Fibroblast of villous mesenchyme (primary cell): ENCODE results near the gene IRF2. TPM values are rescaled to one million over a fixed set of nuclear protein-coding genes. Genes with fewer than 3 reads are reported as not detected.

Experiments
- DNase-seq: peaks from one replicate; pipeline ENCODE4 v3.0.0-alpha.2; 2010; ENCODE audit warnings: low read depth
- H3K4me3 ChIP-seq: 2 replicates; pipeline ENCODE4 v1.5.1; 2011; ENCODE audit warnings: low read depth, mild to moderate bottlenecking, low read length
- total RNA-seq: library from RNA; depleted of rRNA; stranded (reverse); fragments of >200 nt; gene quantifications from 2 replicates; pipeline ENCODE4 v1.2.3, GENCODE V29; 2012
- TF ChIP-seq, protein P1 (sequence below): IDR thresholded peaks from 2 replicates; pipeline ENCODE4 v1.5.1; 2012; ENCODE audit warnings: low read depth, mild to moderate bottlenecking, low read length; ENCODE audit not compliant: insufficient read depth

The IRF2 gene
- total RNA-seq, 1 donor, result 42.3 TPM

DNA sequence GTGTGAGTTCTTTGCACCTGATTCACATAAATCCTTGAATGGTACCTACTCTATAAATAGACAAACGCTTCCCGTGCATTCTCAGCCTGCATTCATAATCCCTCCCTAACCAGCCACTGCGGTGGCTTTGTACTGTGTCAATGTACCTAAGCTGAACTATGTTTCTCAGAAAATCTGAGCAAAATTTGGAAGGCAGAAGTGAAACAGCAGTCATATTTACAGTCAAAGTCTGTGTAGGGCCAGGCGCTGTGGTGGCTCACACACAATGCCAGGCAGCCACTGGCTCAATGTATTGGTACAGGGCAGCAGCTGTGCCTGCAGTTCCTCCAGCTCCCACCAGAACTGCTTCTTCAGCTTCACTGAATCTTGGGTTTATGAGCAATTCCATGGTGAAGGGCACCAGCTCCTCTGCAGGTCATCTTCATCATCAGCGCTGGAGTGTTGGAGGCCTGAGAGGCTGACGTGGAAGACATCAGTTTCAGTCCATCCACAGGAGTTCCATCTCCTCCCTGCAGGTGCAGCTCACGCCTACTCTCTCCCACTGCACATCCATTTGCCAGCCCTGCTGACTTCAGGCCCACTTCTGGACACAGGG, 32.3 kb upstream of the IRF2 start:
- DNase-seq, result no peak
- no peak overlapping the region for H3K4me3 ChIP-seq
- TF ChIP-seq, protein P1, sequence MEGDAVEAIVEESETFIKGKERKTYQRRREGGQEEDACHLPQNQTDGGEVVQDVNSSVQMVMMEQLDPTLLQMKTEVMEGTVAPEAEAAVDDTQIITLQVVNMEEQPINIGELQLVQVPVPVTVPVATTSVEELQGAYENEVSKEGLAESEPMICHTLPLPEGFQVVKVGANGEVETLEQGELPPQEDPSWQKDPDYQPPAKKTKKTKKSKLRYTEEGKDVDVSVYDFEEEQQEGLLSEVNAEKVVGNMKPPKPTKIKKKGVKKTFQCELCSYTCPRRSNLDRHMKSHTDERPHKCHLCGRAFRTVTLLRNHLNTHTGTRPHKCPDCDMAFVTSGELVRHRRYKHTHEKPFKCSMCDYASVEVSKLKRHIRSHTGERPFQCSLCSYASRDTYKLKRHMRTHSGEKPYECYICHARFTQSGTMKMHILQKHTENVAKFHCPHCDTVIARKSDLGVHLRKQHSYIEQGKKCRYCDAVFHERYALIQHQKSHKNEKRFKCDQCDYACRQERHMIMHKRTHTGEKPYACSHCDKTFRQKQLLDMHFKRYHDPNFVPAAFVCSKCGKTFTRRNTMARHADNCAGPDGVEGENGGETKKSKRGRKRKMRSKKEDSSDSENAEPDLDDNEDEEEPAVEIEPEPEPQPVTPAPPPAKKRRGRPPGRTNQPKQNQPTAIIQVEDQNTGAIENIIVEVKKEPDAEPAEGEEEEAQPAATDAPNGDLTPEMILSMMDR, result no peak

- no peak overlapping the region for H3K4me3 ChIP-seq
- TF ChIP-seq, protein P1, result no peak
- DNase-seq, result no peak
These were observed 30.0 kb upstream of the IRF2 start for GRCh38 chr4:184504385-184504784.

DNA sequence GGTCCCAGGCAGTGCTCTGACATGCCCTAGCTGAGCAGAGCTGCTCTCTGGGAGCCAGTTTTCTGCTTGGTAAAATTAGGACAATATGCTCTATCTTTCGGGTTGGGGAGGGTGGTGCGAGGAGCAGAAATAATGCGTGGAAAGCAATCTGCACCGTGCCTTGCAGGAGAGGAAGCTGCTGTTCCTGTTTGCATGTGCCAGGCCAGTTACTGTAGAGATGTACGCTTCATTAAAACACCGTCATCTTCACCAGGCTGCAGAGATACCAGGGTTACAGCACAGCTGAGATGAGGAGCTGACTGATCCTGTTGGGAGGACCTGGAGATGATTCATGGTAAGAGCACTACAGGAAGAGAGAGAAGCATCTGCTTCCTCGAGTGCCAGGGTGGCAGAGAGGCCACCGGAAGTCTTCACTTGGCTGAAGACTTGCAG, 29.5 kb upstream of the IRF2 start:
- no peak overlapping the region for H3K4me3 ChIP-seq
- TF ChIP-seq, protein P1, result no peak
- no peak for DNase-seq

DNA sequence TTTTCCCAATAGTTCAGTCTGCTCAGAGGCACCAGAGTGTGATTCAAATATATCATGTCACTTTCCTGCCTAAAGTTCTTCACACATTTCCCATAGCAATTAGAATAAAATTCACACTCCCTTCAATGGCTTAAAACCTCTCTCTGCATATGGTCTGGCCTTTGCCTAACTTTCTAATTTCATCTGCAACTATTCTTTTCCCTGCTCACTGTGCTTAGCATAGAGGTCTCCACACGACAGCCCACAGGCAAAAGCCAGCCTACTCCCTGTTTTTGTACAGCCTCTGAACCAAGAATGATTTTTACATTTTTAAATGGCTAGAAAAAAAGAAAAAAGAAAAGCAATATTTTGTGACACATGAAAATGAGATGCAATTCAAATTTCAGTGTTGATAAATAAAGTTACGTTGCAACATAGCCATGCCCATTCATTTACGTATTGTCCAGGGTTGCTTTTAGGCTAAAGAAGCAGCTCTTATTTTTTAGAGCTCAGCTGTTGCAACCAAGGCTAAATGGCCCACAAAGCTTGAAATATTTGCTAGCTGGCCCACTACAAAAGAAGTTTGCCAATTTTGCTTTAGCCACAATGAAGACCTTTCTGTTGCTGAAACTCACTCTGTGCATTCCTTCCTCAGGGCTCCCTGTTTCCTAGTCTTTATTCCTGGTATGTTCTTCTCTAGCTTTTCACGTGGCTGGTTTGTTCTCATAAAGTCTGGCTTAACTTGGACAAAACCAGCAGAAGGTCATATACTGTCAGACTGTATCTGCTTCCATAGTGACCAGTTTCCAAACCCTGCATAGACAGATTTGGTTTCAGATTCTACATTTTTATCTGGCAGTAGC, 26.6 kb upstream of the IRF2 start:
- H3K4me3 ChIP-seq, result no peak overlapping the region
- no peak for DNase-seq
- TF ChIP-seq, protein P1, result no peak

DNA sequence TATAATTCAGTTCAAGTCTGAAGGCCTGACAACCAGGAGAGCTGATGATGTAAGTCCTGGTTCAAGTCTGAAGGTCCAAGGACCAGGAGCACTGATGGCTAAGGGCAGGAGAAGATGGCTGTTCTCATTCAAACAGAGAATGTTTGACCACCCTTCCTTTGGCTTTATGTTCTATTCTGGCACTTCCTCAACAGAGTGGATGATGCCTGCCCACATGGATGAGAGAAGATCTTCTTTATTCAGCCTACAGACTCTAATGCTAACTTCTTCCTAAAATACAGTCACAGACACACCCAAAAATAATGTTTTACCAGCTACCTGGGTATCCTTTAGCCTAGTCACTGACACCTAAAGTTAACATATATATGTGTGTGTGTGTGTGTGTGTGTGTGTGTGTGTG, 25.6 kb upstream of the IRF2 start:
- TF ChIP-seq, protein P1, result no peak
- DNase-seq, result no peak
- no peak overlapping the region for H3K4me3 ChIP-seq

DNA sequence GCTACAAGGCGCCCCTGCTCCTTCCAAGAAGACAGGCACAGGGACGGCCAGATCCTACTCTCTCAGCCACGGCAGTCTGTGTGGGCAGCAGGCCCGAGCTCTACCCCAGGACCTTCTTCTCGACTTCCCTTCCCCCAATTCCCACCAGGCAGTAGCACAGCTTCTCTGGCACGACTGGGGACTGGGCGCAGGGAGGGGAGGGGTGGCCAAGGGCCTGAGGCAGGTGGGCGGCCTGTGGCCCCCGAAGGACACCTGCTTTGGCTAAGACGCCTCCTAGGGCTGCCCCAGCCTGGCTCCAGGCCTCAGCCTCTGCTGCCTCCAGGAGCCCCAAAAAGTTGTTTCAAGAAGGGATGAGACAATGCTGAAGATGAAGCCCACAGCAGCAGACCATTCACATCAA, 24.2 kb upstream of the IRF2 start:
- TF ChIP-seq, protein P1, result no peak
- no peak for DNase-seq
- H3K4me3 ChIP-seq, result no peak overlapping the region

- TF ChIP-seq, protein P1, result no peak
- no peak for DNase-seq
- H3K4me3 ChIP-seq, result no peak overlapping the region
These were observed 15.4 kb upstream of the IRF2 start for GRCh38 chr4:184489771-184490170.
